8988T (cell line): Measurements from ENCODE around the gene FBN1.

Source experiments
- DNase-seq: peaks from one replicate; pipeline ENCODE4 v3.0.0; 2011

The FBN1 gene

DNA sequence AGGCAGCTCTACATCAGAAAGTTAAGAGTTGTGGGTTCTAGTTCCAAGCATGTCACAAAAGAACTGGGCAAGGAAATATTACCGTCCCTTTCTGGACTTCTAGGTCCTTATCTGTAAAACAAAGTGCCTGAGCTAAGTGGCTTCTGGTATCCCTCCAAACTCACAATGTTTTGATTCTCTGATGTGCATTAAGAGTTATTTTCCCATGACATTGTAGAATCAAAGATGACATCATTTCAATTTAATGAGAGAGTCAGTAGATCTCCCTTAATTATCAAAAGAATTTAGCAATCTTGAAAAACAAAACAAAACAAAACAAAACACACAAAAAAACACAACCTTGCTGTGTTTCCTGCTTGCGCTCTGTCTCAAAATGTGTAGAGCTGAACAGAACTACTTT lies 225.6 kb downstream of the FBN1 start:
- no peak for DNase-seq

GRCh38 chr15:48418343-48418742 lies 227.2 kb downstream of the FBN1 start:
- no peak for DNase-seq

- DNase-seq = no peak
These were observed 229.2 kb downstream of the FBN1 start for GRCh38 chr15:48416301-48416700.

DNA sequence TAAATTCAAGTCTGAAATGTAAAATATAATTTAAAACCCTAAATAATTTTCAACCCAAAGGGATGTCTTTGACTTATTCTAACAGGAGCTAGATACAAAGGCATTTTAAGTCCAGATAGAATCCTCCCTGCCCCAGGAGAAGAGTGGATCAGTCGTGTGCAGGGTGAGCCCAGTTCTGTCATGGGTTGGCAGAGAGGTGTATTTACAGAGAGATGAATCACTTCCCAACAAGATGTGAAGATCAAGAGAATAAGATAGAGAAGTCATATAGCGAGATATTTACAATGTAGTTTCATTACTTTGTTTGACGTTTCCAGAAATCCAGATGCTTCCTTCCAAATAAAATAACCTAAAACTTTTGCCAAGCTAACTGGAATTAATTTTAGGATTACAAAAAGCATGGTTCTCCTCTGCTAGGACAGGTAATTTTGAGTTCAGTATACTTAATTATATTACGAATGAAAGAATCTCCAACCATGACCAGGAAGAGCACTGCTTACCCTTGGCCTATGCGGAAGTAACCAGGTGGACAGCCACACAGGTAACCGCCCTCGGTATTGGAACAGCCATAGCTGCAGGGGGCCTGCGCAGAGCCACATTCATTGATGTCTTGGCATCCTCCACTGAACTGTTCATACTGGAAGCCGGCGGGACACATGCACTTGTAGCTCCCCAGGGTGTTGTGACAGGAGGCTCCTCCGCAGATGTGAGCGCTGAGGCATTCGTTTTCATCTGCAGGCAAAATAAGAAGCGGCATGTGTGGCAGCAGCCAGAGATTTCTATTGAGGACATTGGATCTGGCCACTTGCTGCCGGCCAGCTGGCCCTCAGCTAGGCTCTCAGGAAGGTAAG lies 230.2 kb downstream of the FBN1 start:
- DNase-seq = no peak

GRCh38 chr15:48414015-48414414 lies 231.5 kb downstream of the FBN1 start:
- no peak for DNase-seq

GRCh38 chr15:48413304-48413703 lies 232.2 kb downstream of the FBN1 start:
- DNase-seq = no peak

GRCh38 chr15:48411971-48412591 lies 233.4 kb downstream of the FBN1 start:
- no peak for DNase-seq

DNA sequence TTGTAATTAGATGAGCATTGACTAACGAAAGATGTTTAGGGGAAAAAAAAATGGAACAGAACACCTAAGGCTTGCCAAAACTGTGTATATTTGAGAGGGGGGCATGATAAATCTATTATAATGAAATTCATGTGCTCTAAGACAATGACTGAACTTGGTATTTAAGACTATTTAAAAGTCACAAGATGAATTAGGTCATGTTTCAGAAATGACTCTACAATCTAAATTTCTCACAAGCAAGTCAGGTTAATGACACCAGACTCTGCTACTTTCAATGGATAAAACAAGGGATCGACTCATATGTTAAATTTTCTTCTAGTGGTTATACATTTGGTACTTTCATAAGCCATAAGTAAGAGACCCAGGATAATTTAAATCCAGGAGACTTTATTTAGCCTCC lies 235.9 kb downstream of the FBN1 start:
- no peak for DNase-seq

DNA sequence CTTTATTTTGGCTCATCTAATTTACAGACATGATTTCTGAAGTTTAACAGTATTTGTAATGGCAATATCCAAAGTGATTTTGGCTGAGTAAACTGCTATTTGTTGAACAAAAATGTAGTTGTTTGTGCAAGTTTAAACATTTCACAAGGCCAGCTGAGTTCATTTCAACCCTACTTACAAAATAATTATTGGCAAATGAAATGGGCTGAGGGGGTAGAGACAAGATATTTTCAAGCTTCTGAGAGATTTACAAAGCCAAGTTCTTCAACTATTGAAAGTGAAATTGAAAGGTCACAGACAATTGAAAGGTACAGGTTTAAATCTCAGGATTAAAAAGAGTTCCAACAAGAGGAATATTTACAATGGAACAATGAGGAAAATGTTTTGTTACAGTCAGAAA lies 237.2 kb downstream of the FBN1 start:
- no peak for DNase-seq

- no peak for DNase-seq
These were observed 237.9 kb downstream of the FBN1 start for GRCh38 chr15:48407646-48408045.

DNA sequence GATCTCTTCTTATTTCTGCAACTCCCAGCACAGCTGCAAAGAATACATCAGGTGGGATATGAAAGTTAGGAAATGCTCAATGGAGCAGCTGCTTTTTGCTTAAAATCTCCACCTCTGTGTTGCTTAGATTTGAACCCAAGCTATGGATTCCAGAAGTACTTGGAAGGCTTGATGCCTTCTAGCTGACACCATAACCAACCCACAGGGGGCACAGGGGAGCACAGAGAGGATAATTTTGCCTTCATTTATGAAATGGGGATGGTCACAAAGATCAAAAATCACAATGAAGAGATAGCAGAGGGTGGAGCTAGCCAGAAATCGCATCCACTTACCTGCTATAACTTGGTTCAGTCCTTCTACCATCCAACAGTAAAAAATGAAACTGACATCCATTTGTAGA lies 238.6 kb downstream of the FBN1 start:
- no peak for DNase-seq

- DNase-seq = no peak
These were observed 239.1 kb downstream of the FBN1 start for GRCh38 chr15:48406266-48406891.

DNA sequence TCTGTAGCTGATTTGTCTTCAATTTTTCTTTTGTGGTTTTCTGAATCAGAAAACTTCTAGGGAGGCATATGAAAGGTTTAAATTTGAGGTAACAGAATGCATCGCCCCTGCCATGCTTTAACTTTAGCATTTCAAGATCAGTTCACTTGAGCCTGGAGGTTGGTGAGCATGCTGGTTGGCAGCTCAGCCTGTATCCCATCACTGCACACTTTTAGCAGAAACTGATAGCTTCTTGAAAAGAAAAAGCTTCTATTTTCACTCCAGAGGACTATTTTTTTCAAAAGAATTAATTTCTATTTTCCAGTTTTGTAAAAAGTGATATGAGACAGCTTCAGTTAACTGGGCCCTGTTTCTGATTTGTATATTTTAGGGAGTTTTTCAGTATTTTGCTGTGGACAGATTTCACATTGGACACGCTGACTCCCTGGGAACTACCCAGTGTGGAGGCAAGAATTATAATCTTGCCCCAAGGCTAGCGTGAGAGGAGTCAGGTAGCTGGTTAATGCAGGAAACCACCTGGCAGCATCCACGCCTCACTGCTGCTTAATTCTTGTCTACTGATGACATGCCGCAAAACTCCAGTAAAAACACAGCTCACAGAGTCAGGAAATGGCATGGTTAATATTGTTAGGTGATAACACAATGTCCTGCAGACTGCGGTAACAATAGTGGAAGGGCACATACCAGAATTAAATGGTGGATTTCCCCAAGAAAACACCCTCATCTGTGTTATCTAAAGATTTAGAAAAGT lies 242.9 kb downstream of the FBN1 start:
- no peak for DNase-seq

GRCh38 chr15:48400086-48400485 lies 245.4 kb downstream of the FBN1 start:
- DNase-seq = no peak

DNA sequence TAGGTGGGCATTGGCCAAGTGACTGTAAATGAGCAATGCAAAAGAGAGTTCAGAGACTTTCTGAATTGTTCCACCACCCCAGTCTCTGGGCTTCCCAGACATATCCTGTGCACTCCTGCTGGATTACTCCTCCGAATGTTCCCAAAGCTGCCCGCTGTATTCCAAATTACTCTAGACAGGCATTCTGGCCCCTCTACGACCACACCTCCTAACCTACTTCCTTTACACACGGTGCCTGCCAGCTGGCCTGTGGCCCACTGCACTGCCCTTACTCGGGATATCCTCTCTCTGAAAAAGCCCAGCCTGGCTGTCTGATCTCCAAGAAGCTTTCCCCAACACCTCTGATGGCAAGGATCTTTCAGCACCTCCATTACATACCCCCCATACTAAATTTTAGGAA lies 247.7 kb downstream of the FBN1 start:
- no peak for DNase-seq

- DNase-seq = no peak
These were observed 249.5 kb downstream of the FBN1 start for GRCh38 chr15:48396020-48396419.

DNA sequence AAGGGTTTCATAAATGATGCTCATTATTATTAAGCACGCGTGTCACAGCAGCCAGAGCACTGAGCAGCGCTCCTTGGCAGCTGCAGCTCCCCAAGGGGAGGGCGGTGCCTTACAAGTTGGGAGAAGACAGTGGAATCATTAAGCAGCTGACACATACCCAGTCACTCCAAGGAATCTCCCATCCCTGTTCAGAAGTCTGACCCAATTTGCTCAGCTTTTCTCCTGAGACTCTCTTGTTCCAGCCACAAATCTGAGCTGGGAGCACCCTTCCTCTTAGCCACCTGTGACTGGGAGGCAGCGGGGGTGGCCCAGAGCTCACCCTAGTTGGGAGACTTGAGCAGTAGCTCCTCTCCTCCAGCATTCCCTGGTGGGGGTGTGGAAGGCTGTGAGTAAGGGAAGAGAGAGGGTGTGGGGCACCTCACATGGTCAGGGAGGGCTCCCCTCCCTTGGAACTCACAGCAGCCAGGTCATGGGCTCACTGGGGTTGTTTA lies 249.9 kb downstream of the FBN1 start:
- DNase-seq = no peak

- DNase-seq = no peak
These were observed 250.5 kb downstream of the FBN1 start for GRCh38 chr15:48394970-48395369.

- no peak for DNase-seq
These were observed 251.6 kb downstream of the FBN1 start for GRCh38 chr15:48393645-48394506.

DNA sequence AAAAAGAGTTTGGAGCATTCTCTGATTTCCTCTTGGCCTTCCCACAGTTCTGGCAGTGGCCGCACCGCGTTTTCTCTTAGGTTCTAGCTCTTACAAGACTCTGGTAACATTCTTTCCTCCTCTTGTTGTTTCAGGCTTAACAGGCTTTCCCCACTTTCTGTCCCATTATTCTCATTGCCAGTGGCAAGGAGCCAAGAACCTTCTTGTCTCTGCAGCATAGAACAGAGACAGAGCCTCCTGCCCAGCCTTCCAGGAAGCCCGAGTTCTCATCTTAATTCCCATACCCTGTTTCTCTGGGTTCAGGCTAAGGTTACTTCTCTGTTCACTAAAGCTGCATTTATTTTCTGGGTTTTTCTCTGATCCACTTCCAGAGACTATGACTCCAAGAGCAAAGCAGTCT lies 253.2 kb downstream of the FBN1 start:
- DNase-seq = no peak

- no peak for DNase-seq
These were observed 253.6 kb downstream of the FBN1 start for GRCh38 chr15:48391950-48392349.

DNA sequence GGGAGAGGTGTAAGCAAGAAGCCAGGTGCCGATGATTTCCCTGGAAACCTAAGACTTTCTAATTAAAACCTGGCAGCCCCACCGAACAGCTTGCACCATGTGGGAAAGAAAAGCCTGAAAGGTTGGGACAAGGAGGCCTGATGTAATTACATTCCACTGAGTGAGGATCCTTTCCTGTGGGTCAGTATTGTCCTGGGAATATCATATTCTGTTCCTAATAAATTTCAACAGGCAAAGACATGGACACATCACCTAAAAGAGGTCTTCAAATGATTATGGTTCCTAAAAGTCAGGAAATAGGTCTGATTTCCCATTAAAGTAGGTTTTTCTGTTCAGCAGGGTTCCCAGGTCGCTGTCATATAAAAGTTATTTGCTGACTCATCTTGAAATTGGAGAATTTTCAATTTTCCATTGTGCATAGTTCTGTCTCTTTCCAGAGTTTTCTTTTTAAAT lies 255.8 kb downstream of the FBN1 start:
- no peak for DNase-seq
